ENCODE data around the gene GAS7.

The GAS7 gene

GRCh38 chr17:9895923-9896322 is 302.5 kb downstream of the GAS7 start:
- H3K79me2 ChIP-seq (ENCODE audit: insufficient read depth, low read length) = no peaks in the 10 kb centered on the region
- TF ChIP-seq EZH2 (IDR thresholded peaks at IDR 0.05; ENCODE audit: borderline replicate concordance, low read length) (no peak), CTCF (IDR thresholded peaks at IDR 0.05; ENCODE audit: low read length) (no peak)
- no peak overlapping the region for H3K4me3 ChIP-seq (ENCODE audit: low read depth, low read length, poor library complexity, severe bottlenecking)
- H3K4me1 ChIP-seq (ENCODE audit: insufficient read depth, low read length, severe bottlenecking) = no peaks in the 10 kb centered on the region
- no peaks in the 10 kb centered on the region for H3F3A ChIP-seq (ENCODE audit: insufficient read depth, low read length)
- no peaks in the 10 kb centered on the region for H3K9me2 ChIP-seq (ENCODE audit: low read depth, low read length)
- no peak overlapping the region for H3K27ac ChIP-seq (ENCODE audit: low read depth, low read length, poor library complexity, severe bottlenecking)
- H2AFZ ChIP-seq (ENCODE audit: low read length) = no peak overlapping the region
- H3K9me3 ChIP-seq (ENCODE audit: low read length) = no peaks in the 10 kb centered on the region
- no peak overlapping the region for H3K9ac ChIP-seq (ENCODE audit: low read length)
- H4K20me1 ChIP-seq (ENCODE audit: insufficient read depth, low read length) = no peaks in the 10 kb centered on the region
- no peak overlapping the region for H3K4me2 ChIP-seq (ENCODE audit: low read length)
- no peaks in the 10 kb centered on the region; the same call in 1 of the 2 replicates for H3K27me3 ChIP-seq (ENCODE audit: insufficient read depth, low read length)
- H3K36me3 ChIP-seq (ENCODE audit: insufficient read depth, low read length) = no peaks in the 10 kb centered on the region

- no peak for TF ChIP-seq CTCF (IDR thresholded peaks at IDR 0.05; ENCODE audit: low read length)
- no peak for TF ChIP-seq EZH2 (IDR thresholded peaks at IDR 0.05; ENCODE audit: borderline replicate concordance, low read length)
- no peaks in the 10 kb centered on the region for H4K20me1 ChIP-seq (ENCODE audit: insufficient read depth, low read length)
- H3K4me1 ChIP-seq (ENCODE audit: insufficient read depth, low read length, severe bottlenecking) = no peaks in the 10 kb centered on the region
- H3K4me2 ChIP-seq (ENCODE audit: low read length) = no peak overlapping the region
- H3F3A ChIP-seq (ENCODE audit: insufficient read depth, low read length) = no peaks in the 10 kb centered on the region
- H3K36me3 ChIP-seq (ENCODE audit: insufficient read depth, low read length) = no peaks in the 10 kb centered on the region
- H3K4me3 ChIP-seq (ENCODE audit: low read depth, low read length, poor library complexity, severe bottlenecking) = no peak overlapping the region
- no peak overlapping the region for H3K9ac ChIP-seq (ENCODE audit: low read length)
- H3K9me3 ChIP-seq (ENCODE audit: low read length) = no peaks in the 10 kb centered on the region
- no peaks in the 10 kb centered on the region for H3K9me2 ChIP-seq (ENCODE audit: low read depth, low read length)
- no peaks in the 10 kb centered on the region for H3K79me2 ChIP-seq (ENCODE audit: insufficient read depth, low read length)
- H3K27ac ChIP-seq (ENCODE audit: low read depth, low read length, poor library complexity, severe bottlenecking) = no peak overlapping the region
- no peaks in the 10 kb centered on the region; the same call in 1 of the 2 replicates for H3K27me3 ChIP-seq (ENCODE audit: insufficient read depth, low read length)
- H2AFZ ChIP-seq (ENCODE audit: low read length) = no peak overlapping the region
These were observed 304.2 kb downstream of the GAS7 start for GRCh38 chr17:9894231-9894630.

- Histone ChIP-seq H3K9me3 (ENCODE audit: low read length) (no peaks in the 10 kb centered on the region), H3K4me1 (ENCODE audit: insufficient read depth, low read length, severe bottlenecking) (no peaks in the 10 kb centered on the region), H3K4me2 (ENCODE audit: low read length) (no peak overlapping the region), H3K4me3 (ENCODE audit: low read depth, low read length, poor library complexity, severe bottlenecking) (no peak overlapping the region), H3K9me2 (ENCODE audit: low read depth, low read length) (no peaks in the 10 kb centered on the region), H3K9ac (ENCODE audit: low read length) (no peak overlapping the region), H3F3A (ENCODE audit: insufficient read depth, low read length) (no peaks in the 10 kb centered on the region), H3K79me2 (ENCODE audit: insufficient read depth, low read length) (no peaks in the 10 kb centered on the region), H3K36me3 (ENCODE audit: insufficient read depth, low read length) (no peaks in the 10 kb centered on the region), H2AFZ (ENCODE audit: low read length) (no peak overlapping the region), H3K27ac (ENCODE audit: low read depth, low read length, poor library complexity, severe bottlenecking) (no peak overlapping the region), H3K27me3 (ENCODE audit: insufficient read depth, low read length) (no peaks in the 10 kb centered on the region; the same call in 1 of the 2 replicates), H4K20me1 (ENCODE audit: insufficient read depth, low read length) (no peaks in the 10 kb centered on the region)
- no peak for TF ChIP-seq CTCF (IDR thresholded peaks at IDR 0.05; ENCODE audit: low read length)
- no peak for TF ChIP-seq EZH2 (IDR thresholded peaks at IDR 0.05; ENCODE audit: borderline replicate concordance, low read length)
These were observed 304.9 kb downstream of the GAS7 start for GRCh38 chr17:9893411-9894012.
